Glomerular visceral epithelial cell (primary cell): Measurements from ENCODE around the gene QSER1.

Experiments used
- DNase-seq: peaks from one replicate; pipeline ENCODE4 v3.0.0-alpha.2; 2016; ENCODE audit errors: extremely low spot score

Gene QSER1

GRCh38 chr11:32890843-32891656 lies 1.6 kb upstream of the QSER1 start:
- no peak for DNase-seq

GRCh38 chr11:32891657-32892354 lies 805 bp upstream of the QSER1 start:
- no peak for DNase-seq

- DNase-seq, result no peak
Observed at GRCh38 chr11:32893093-32893342, 407 bp downstream of the QSER1 start.

- peak; percentile 40 for DNase-seq
Observed at GRCh38 chr11:32893343-32894148, 935 bp downstream of the QSER1 start.

- peak; percentile 84 for DNase-seq
Observed at GRCh38 chr11:32894149-32894827, 1.7 kb downstream of the QSER1 start.

GRCh38 chr11:32894921-32895320 lies 2.3 kb downstream of the QSER1 start:
- DNase-seq, result no peak

- DNase-seq, result no peak
Observed at GRCh38 chr11:32895471-32895870, 2.9 kb downstream of the QSER1 start.

- DNase-seq, result no peak
Observed at GRCh38 chr11:32897103-32897502, 4.5 kb downstream of the QSER1 start.

GRCh38 chr11:32899438-32899837 lies 6.8 kb downstream of the QSER1 start:
- no peak for DNase-seq

GRCh38 chr11:32902089-32902665 lies 9.6 kb downstream of the QSER1 start:
- no peak for DNase-seq

GRCh38 chr11:32905028-32905667 lies 12.5 kb downstream of the QSER1 start:
- no peak for DNase-seq

- DNase-seq, result no peak
Observed at GRCh38 chr11:32908619-32909018, 16.0 kb downstream of the QSER1 start.

GRCh38 chr11:32911413-32911812 lies 18.8 kb downstream of the QSER1 start:
- no peak for DNase-seq

GRCh38 chr11:32913445-32913844 lies 20.8 kb downstream of the QSER1 start:
- DNase-seq, result no peak

- DNase-seq, result no peak
Observed at GRCh38 chr11:32916361-32916760, 23.8 kb downstream of the QSER1 start.

GRCh38 chr11:32916994-32917393 lies 24.4 kb downstream of the QSER1 start:
- no peak for DNase-seq

- DNase-seq, result peak; percentile 26
Observed at GRCh38 chr11:32918427-32918826, 25.8 kb downstream of the QSER1 start.

GRCh38 chr11:32919338-32919737 lies 26.7 kb downstream of the QSER1 start:
- no peak for DNase-seq

GRCh38 chr11:32920570-32920969 lies 28.0 kb downstream of the QSER1 start:
- DNase-seq, result no peak

- DNase-seq, result no peak
Observed at GRCh38 chr11:32921204-32921603, 28.6 kb downstream of the QSER1 start.

GRCh38 chr11:32931606-32932005 lies 39.0 kb downstream of the QSER1 start:
- no peak for DNase-seq
